SK-N-SH treated with all-trans-retinoic acid at 6 μM for 48 hours (cell line): ENCODE measurements around the gene KISS1.

Source experiments
- ATAC-seq: fragments of 200-7000 bp; cut with Tn5 transposase; 3 replicates; pipeline ENCODE4 v1.9.1; 2020; ENCODE audit warnings: mild to moderate bottlenecking, moderate library complexity
- ARNTL ChIP-seq: fragments of 450-650 bp; formaldehyde crosslinking; IDR thresholded peaks from 2 replicates; pipeline ENCODE4 v1.5.0; 2020; ENCODE audit warnings: low read depth, mild to moderate bottlenecking, moderate library complexity, borderline replicate concordance
- BACH2 ChIP-seq: fragments of 250-450 bp; sonication (Bioruptor Pico); IDR thresholded peaks from 2 replicates; pipeline ENCODE4 v1.9.0; 2021; ENCODE audit warnings: mild to moderate bottlenecking, borderline replicate concordance
- CREB5 ChIP-seq: fragments of 250-450 bp; sonication (Bioruptor Pico); IDR thresholded peaks from 2 replicates; pipeline ENCODE4 v1.5.1; 2020; ENCODE audit warnings: low read depth, mild to moderate bottlenecking, moderate library complexity
- CSDC2 ChIP-seq: fragments of 250-450 bp; sonication (Bioruptor Pico); IDR thresholded peaks from 2 replicates; pipeline ENCODE4 v1.5.0; 2020; ENCODE audit warnings: mild to moderate bottlenecking, moderate library complexity
- CSRNP3 ChIP-seq: fragments of 250-450 bp; sonication (Bioruptor Pico); IDR thresholded peaks from 2 replicates; pipeline ENCODE4 v1.5.1; 2021; ENCODE audit warnings: mild to moderate bottlenecking, moderate library complexity
- ESRRG ChIP-seq: fragments of 250-450 bp; sonication (Bioruptor Pico); IDR thresholded peaks from 2 replicates; pipeline ENCODE4 v1.6.1; 2021; ENCODE audit warnings: mild to moderate bottlenecking
- GLIS3 ChIP-seq: fragments of 250-450 bp; sonication (Bioruptor Pico); IDR thresholded peaks from 2 replicates; pipeline ENCODE4 v1.5.0; 2020; ENCODE audit warnings: mild to moderate bottlenecking, moderate library complexity
- ISL1 ChIP-seq: fragments of 250-450 bp; sonication (Bioruptor Pico); IDR thresholded peaks from 2 replicates; pipeline ENCODE4 v2.1.2; 2022; ENCODE audit warnings: mild to moderate bottlenecking, moderate library complexity
- OSR1 ChIP-seq: fragments of 250-450 bp; sonication (Bioruptor Pico); IDR thresholded peaks from 2 replicates; pipeline ENCODE4 v1.8.0; 2022; ENCODE audit warnings: moderate library complexity, mild to moderate bottlenecking, inconsistent platforms
- PATZ1 ChIP-seq: fragments of 250-450 bp; sonication (Bioruptor Pico); IDR thresholded peaks from 2 replicates; pipeline ENCODE4 v1.8.0; 2020; ENCODE audit warnings: mild to moderate bottlenecking, moderate library complexity, borderline replicate concordance
- PPARA ChIP-seq: fragments of 250-450 bp; sonication (Bioruptor Pico); IDR thresholded peaks from 2 replicates; pipeline ENCODE4 v1.5.0; 2020; ENCODE audit warnings: mild to moderate bottlenecking, borderline replicate concordance
- RARB ChIP-seq: fragments of 250-450 bp; sonication (Bioruptor Pico); IDR thresholded peaks from 2 replicates; pipeline ENCODE4 v1.8.0; 2021; ENCODE audit warnings: mild to moderate bottlenecking, moderate library complexity
- SNAI2 ChIP-seq: fragments of 250-450 bp; sonication (Bioruptor Pico); IDR thresholded peaks from 2 replicates; pipeline ENCODE4 v1.5.0; 2020; ENCODE audit warnings: mild to moderate bottlenecking, moderate library complexity
- TCF4 ChIP-seq: fragments of 250-450 bp; sonication (Bioruptor Pico); IDR thresholded peaks from 2 replicates; pipeline ENCODE4 v1.8.0; 2021; ENCODE audit warnings: mild to moderate bottlenecking, moderate library complexity, borderline replicate concordance
- TOX ChIP-seq: fragments of 250-450 bp; sonication (Bioruptor Pico); IDR thresholded peaks from 2 replicates; pipeline ENCODE4 v1.8.0; 2021; ENCODE audit warnings: mild to moderate bottlenecking, moderate library complexity, borderline replicate concordance
- TSHZ2 ChIP-seq: fragments of 250-450 bp; sonication (Bioruptor Pico); IDR thresholded peaks from 2 replicates; pipeline ENCODE4 v1.5.0; 2020; ENCODE audit warnings: mild to moderate bottlenecking, moderate library complexity
- ZFP30 ChIP-seq: fragments of 450-650 bp; formaldehyde crosslinking; IDR thresholded peaks from 2 replicates; pipeline ENCODE4 v1.5.0; 2022; ENCODE audit warnings: mild to moderate bottlenecking, moderate library complexity
- ZNF565 ChIP-seq: fragments of 450-650 bp; formaldehyde crosslinking; conservative IDR thresholded peaks from 2 replicates; pipeline ENCODE4 v1.5.0; 2020; ENCODE audit warnings: low read depth, mild to moderate bottlenecking, moderate library complexity
- ZNF70 ChIP-seq: fragments of 450-650 bp; formaldehyde crosslinking; IDR thresholded peaks from 2 replicates; pipeline ENCODE4 v1.5.0; 2020; ENCODE audit warnings: mild to moderate bottlenecking, moderate library complexity
- ZNF8 ChIP-seq: fragments of 450-650 bp; formaldehyde crosslinking; IDR thresholded peaks from 2 replicates; pipeline ENCODE4 v1.5.0; 2020; ENCODE audit warnings: mild to moderate bottlenecking, moderate library complexity
- TF ChIP-seq, protein P1 (sequence below): fragments of 250-450 bp; sonication (Bioruptor Pico); IDR thresholded peaks from 2 replicates; pipeline ENCODE4 v1.8.0; 2021; ENCODE audit warnings: low read depth, mild to moderate bottlenecking, moderate library complexity, borderline replicate concordance

KISS1 gene

DNA sequence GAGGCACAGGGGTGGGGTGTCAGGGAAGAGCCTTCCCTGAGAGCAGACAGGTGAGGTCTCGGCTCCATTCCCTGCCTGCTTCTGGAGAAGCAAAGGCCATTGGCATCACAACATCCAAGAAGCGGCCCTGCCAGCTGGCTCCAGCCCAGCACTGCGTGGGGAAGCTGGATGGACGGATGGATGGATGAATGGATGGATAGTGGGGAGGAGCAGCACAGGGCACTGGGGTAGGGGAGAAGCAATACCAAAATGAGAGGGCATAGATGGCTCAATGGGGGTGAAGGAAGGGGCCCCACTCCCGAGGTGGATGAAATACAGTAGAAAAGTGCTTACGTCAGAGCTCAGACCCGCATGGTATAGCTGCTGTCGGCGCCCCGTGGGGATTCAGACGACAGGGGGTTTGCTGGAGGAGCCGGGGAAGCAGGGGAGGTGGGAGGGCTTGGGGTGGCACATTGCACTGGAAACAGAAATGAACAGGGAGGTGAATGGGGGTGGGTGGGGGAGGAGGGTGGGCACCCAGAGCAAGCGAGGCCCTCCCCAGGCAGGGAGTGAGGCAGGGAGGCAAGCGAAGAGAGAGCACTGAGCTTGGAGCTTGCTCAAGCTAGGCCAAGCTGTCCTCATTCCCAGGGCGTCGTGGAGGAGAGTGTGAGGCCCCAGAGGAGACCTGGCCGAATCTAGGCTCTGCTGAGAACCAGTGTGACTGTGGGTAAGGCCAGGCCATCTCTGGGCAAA, 27.0 kb upstream of the KISS1 start:
- no peak for TF ChIP-seq ZNF8
- TF ChIP-seq CREB5, result no peak
- TF ChIP-seq CSRNP3 (CRISPR knock-in tag), result no peak
- no peak for TF ChIP-seq ZNF565
- no peak for TF ChIP-seq TCF4
- TF ChIP-seq BACH2 (CRISPR knock-in tag), result no peak
- TF ChIP-seq GLIS3 (CRISPR knock-in tag), result no peak
- ATAC-seq, result no peak

DNA sequence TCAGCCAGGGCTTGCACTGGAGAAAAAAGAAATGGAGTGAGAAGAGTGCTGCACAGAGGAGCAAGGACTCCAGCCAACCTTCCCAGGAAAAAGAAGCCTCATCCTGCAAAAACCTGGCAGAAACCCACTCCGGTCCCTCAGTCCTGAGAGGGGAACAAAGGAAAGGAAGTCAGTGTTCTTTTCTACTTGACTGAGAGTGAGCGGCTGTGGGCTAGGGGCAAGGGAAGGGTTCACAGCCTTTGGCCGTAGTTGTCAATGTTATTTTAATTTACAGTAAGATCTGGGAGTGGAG, 26.4 kb upstream of the KISS1 start:
- no peak for ATAC-seq
- TF ChIP-seq ZNF565 (no peak), TOX (CRISPR knock-in tag) (no peak), CSDC2 (CRISPR knock-in tag) (no peak), GLIS3 (CRISPR knock-in tag) (no peak), RARB (CRISPR knock-in tag) (no peak), CSRNP3 (CRISPR knock-in tag) (no peak), OSR1 (CRISPR knock-in tag) (no peak), TSHZ2 (CRISPR knock-in tag) (no peak), PPARA (CRISPR knock-in tag) (no peak), ARNTL (no peak), CREB5 (no peak), ISL1 (CRISPR knock-in tag) (no peak), ZNF8 (no peak), ZFP30 (CRISPR knock-in tag) (no peak), ZNF70 (CRISPR knock-in tag) (no peak), SNAI2 (CRISPR knock-in tag) (no peak)
- TF ChIP-seq, protein P1, sequence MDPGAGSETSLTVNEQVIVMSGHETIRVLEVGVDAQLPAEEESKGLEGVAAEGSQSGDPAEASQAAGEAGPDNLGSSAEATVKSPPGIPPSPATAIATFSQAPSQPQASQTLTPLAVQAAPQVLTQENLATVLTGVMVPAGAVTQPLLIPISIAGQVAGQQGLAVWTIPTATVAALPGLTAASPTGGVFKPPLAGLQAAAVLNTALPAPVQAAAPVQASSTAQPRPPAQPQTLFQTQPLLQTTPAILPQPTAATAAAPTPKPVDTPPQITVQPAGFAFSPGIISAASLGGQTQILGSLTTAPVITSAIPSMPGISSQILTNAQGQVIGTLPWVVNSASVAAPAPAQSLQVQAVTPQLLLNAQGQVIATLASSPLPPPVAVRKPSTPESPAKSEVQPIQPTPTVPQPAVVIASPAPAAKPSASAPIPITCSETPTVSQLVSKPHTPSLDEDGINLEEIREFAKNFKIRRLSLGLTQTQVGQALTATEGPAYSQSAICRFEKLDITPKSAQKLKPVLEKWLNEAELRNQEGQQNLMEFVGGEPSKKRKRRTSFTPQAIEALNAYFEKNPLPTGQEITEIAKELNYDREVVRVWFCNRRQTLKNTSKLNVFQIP (CRISPR knock-in tag), result no peak

GRCh38 chr1:204222006-204222763, 25.9 kb upstream of the KISS1 start:
- no peak for ATAC-seq
- TF ChIP-seq CREB5 (no peak), RARB (CRISPR knock-in tag) (no peak), ISL1 (CRISPR knock-in tag) (no peak), SNAI2 (CRISPR knock-in tag) (no peak), PATZ1 (CRISPR knock-in tag) (no peak), PPARA (CRISPR knock-in tag) (no peak), ESRRG (CRISPR knock-in tag) (no peak), CSRNP3 (CRISPR knock-in tag) (no peak), GLIS3 (CRISPR knock-in tag) (no peak), TOX (CRISPR knock-in tag) (no peak), ZFP30 (CRISPR knock-in tag) (no peak)
